IPS-NIHi11 (cell line): Measurements from ENCODE around the gene SDCCAG8.

Experiments
- DNase-seq: peaks from one replicate; pipeline ENCODE4 v3.0.0; 2012; ENCODE audit warnings: mixed read lengths, low spot score

Gene SDCCAG8

GRCh38 chr1:243286409-243287122, 30.7 kb downstream of the SDCCAG8 start:
- DNase-seq: no peak

GRCh38 chr1:243287123-243287460, 31.3 kb downstream of the SDCCAG8 start:
- DNase-seq: no peak

- no peak for DNase-seq
These were observed 31.8 kb downstream of the SDCCAG8 start for GRCh38 chr1:243287652-243288051.

GRCh38 chr1:243288062-243288461, 32.2 kb downstream of the SDCCAG8 start:
- no peak for DNase-seq

GRCh38 chr1:243291292-243291691, 35.5 kb downstream of the SDCCAG8 start:
- no peak for DNase-seq

GRCh38 chr1:243292117-243292516, 36.3 kb downstream of the SDCCAG8 start:
- no peak for DNase-seq

GRCh38 chr1:243293941-243294722, 38.3 kb downstream of the SDCCAG8 start:
- DNase-seq: no peak

- DNase-seq: no peak
These were observed 38.9 kb downstream of the SDCCAG8 start for GRCh38 chr1:243294723-243295121.

GRCh38 chr1:243299069-243299468, 43.2 kb downstream of the SDCCAG8 start:
- no peak for DNase-seq

GRCh38 chr1:243301059-243301458, 45.2 kb downstream of the SDCCAG8 start:
- no peak for DNase-seq

- DNase-seq: no peak
These were observed 56.0 kb downstream of the SDCCAG8 start for GRCh38 chr1:243311809-243312208.

- no peak for DNase-seq
These were observed 57.3 kb downstream of the SDCCAG8 start for GRCh38 chr1:243312952-243313634.

GRCh38 chr1:243313635-243314536, 58.0 kb downstream of the SDCCAG8 start:
- no peak for DNase-seq

- DNase-seq: no peak
These were observed 59.6 kb downstream of the SDCCAG8 start for GRCh38 chr1:243315455-243315854.

- no peak for DNase-seq
These were observed 60.1 kb downstream of the SDCCAG8 start for GRCh38 chr1:243315893-243316292.

- peak; percentile 29 for DNase-seq
These were observed 60.6 kb downstream of the SDCCAG8 start for GRCh38 chr1:243316366-243316989.

GRCh38 chr1:243320224-243320623, 64.4 kb downstream of the SDCCAG8 start:
- DNase-seq: no peak

GRCh38 chr1:243322326-243322725, 66.5 kb downstream of the SDCCAG8 start:
- no peak for DNase-seq

GRCh38 chr1:243323491-243323890, 67.7 kb downstream of the SDCCAG8 start:
- DNase-seq: no peak

- DNase-seq: peak; percentile 25
These were observed 69.6 kb downstream of the SDCCAG8 start for GRCh38 chr1:243325305-243325890.

- DNase-seq: no peak
These were observed 76.6 kb downstream of the SDCCAG8 start for GRCh38 chr1:243332440-243332839.
